ENCODE results near the gene DNAJB4.

DNA sequence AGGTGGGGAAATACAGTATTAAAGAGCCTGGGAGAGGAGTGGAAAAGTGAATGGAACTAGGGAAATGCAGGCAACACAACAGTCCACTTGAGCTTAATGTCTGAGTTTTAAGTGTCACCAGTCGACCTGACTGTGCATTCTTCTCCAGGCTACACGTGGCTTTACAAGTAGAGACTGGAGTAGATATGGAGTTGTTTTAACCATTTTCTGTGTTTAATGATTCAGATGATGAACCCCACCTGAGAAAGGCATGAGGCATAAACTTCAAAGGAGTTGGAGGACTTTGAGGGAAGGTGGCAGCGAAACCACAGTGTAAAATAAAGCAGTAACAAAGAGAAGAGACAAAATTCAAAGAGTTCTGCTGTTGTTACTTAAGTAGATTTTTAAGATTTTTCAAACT lies 38.4 kb upstream of the DNAJB4 start:
- TF ChIP-seq, protein P1, sequence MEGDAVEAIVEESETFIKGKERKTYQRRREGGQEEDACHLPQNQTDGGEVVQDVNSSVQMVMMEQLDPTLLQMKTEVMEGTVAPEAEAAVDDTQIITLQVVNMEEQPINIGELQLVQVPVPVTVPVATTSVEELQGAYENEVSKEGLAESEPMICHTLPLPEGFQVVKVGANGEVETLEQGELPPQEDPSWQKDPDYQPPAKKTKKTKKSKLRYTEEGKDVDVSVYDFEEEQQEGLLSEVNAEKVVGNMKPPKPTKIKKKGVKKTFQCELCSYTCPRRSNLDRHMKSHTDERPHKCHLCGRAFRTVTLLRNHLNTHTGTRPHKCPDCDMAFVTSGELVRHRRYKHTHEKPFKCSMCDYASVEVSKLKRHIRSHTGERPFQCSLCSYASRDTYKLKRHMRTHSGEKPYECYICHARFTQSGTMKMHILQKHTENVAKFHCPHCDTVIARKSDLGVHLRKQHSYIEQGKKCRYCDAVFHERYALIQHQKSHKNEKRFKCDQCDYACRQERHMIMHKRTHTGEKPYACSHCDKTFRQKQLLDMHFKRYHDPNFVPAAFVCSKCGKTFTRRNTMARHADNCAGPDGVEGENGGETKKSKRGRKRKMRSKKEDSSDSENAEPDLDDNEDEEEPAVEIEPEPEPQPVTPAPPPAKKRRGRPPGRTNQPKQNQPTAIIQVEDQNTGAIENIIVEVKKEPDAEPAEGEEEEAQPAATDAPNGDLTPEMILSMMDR (IDR thresholded peaks at IDR 0.05 in 2 of 3, conservative IDR thresholded peaks at IDR 0.05 in 1 of 3; ENCODE audit: borderline replicate concordance in 1 of 3, insufficient read depth in 1 of 3, low read depth in 2 of 3, low read length in 2 of 3): no peak
- TF ChIP-seq EZH2 (IDR thresholded peaks at IDR 0.05) (no peak), ELF1 (IDR thresholded peaks at IDR 0.05; ENCODE audit: borderline replicate concordance, low read depth) (no peak), RAD21 (IDR thresholded peaks at IDR 0.05; ENCODE audit: low read depth) (no peak), POLR2A (IDR thresholded peaks at IDR 0.05; ENCODE audit: borderline replicate concordance, extremely low read depth, insufficient read depth, insufficient read length) (no peak), JUND (IDR thresholded peaks at IDR 0.05) (no peak), ZNF274 (IDR thresholded peaks at IDR 0.05; ENCODE audit: low read depth, low read length) (no peak)
- TF ChIP-seq, protein P2, sequence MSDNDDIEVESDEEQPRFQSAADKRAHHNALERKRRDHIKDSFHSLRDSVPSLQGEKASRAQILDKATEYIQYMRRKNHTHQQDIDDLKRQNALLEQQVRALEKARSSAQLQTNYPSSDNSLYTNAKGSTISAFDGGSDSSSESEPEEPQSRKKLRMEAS (IDR thresholded peaks at IDR 0.05): no peak

Measured in HCT116 (cell line).